Spleen (tissue), 7 donors: ENCODE results near the gene MMP23B.

Experiments
- CTCF ChIP-seq, 11 experiments: fragments of 200-600 bp in 7 of 11; fragments of 450-650 bp in 4 of 11; sonication (generic) in 4 of 11; IDR thresholded peaks in 8 of 11; conservative IDR thresholded peaks in 3 of 11; 1 replicate in 7 of 11; 2 replicates in 4 of 11; pipeline versions ENCODE4 v1.4.0 to v1.8.0; 2016 to 2021; ENCODE audit warnings: antibody characterized with exemption in 11 of 11, inconsistent platforms in 4 of 11, mild to moderate bottlenecking in 1 of 11
- POLR2AphosphoS5 ChIP-seq, 3 donors: sonication (generic); formaldehyde crosslinking; IDR thresholded peaks; one replicate each; pipeline ENCODE4 v1.5.1; 2017; ENCODE audit warnings: antibody characterized with exemption in 3 of 3
- donor health status: DM: no; HTN: no; CAD: no; lungs with moderate emphysema.
- donor health status: DM: no; HTN: no; CAD: no.
- donor health status: DM: no; HTN: no; CAD: no.

- TF ChIP-seq CTCF (IDR thresholded peaks at IDR 0.05 in 8 of 11, conservative IDR thresholded peaks at IDR 0.05 in 3 of 11) (no peak), POLR2AphosphoS5 (IDR thresholded peaks at IDR 0.05) (peak in 1 of 3 donors; percentile 20)
Observed at GRCh38 chr1:1614204-1614953, 17.6 kb upstream of the MMP23B start.
